Astrocyte (in vitro differentiated cells and primary cell): ENCODE results near the gene BRD4. TPM values are rescaled to one million over a fixed set of nuclear protein-coding genes. Genes with fewer than 3 reads are reported as not detected.

ENCODE experiments used
- DNase-seq: peaks from one replicate; pipeline ENCODE4 v3.0.0-alpha.2; 2010; ENCODE audit warnings: low read depth
- FAIRE-seq: peaks from 2 replicates; lab custom pipeline; 2011; peaks lifted over from hg19 to GRCh38; lab: Jason Lieb, UNC
- H2AFZ ChIP-seq: 2 replicates; pipeline ENCODE4 v1.6.0; 2012; ENCODE audit warnings: low read depth, low read length, inconsistent platforms
- H3K27ac ChIP-seq: 2 replicates; pipeline ENCODE4 v1.5.1; 2011; ENCODE audit warnings: low read depth, low read length, inconsistent platforms
- H3K27me3 ChIP-seq: 2 replicates; pipeline ENCODE4 v1.6.0; 2011; ENCODE audit warnings: low read length, inconsistent platforms; ENCODE audit not compliant: insufficient read depth
- H3K36me3 ChIP-seq: 2 replicates; pipeline ENCODE4 v1.5.1; 2011; ENCODE audit warnings: low read length, inconsistent platforms; ENCODE audit not compliant: insufficient read depth
- H3K4me1 ChIP-seq: 2 replicates; pipeline ENCODE4 v1.5.1; 2011; ENCODE audit warnings: low read length, inconsistent platforms; ENCODE audit not compliant: insufficient read depth
- H3K4me2 ChIP-seq: 2 replicates; pipeline ENCODE4 v1.6.0; 2012; ENCODE audit warnings: low read length, inconsistent platforms
- H3K4me3 ChIP-seq: 2 replicates; pipeline ENCODE4 v1.5.1; 2011; ENCODE audit warnings: low read depth, mild to moderate bottlenecking, low read length, inconsistent platforms; ENCODE audit not compliant: insufficient read depth
- H3K79me2 ChIP-seq: 2 replicates; pipeline ENCODE4 v1.6.0; 2012; ENCODE audit warnings: mild to moderate bottlenecking, low read length, inconsistent platforms; ENCODE audit not compliant: insufficient read depth
- H3K9ac ChIP-seq: 2 replicates; pipeline ENCODE4 v1.6.0; 2012; ENCODE audit warnings: mild to moderate bottlenecking, low read length, inconsistent platforms
- H3K9me3 ChIP-seq: 2 replicates; pipeline ENCODE4 v1.5.1; 2012; ENCODE audit warnings: low read depth, mild to moderate bottlenecking, low read length, inconsistent platforms; ENCODE audit not compliant: insufficient read depth
- H4K20me1 ChIP-seq: 2 replicates; pipeline ENCODE4 v1.6.0; 2012; ENCODE audit warnings: low read length, inconsistent platforms; ENCODE audit not compliant: insufficient read depth
- H3K27ac Mint-ChIP-seq: one replicate; pipeline ENCODE4 v1.8.0; 2021; ENCODE audit warnings: mild to moderate bottlenecking, mixed read lengths; ENCODE audit not compliant: unreplicated experiment
- H3K27me3 Mint-ChIP-seq: one replicate; pipeline ENCODE4 v1.8.0; 2021; ENCODE audit warnings: low read depth, mixed read lengths; ENCODE audit not compliant: unreplicated experiment
- H3K36me3 Mint-ChIP-seq: one replicate; pipeline ENCODE4 v1.8.0; 2021; ENCODE audit warnings: low read depth, mixed read lengths; ENCODE audit not compliant: unreplicated experiment
- H3K4me1 Mint-ChIP-seq: one replicate; pipeline ENCODE4 v1.8.0; 2021; ENCODE audit warnings: low read depth, mixed read lengths; ENCODE audit not compliant: unreplicated experiment
- H3K4me3 Mint-ChIP-seq: one replicate; pipeline ENCODE4 v1.8.0; 2021; ENCODE audit warnings: mild to moderate bottlenecking, moderate library complexity, mixed read lengths; ENCODE audit not compliant: unreplicated experiment
- H3K9me3 Mint-ChIP-seq: one replicate; pipeline ENCODE4 v1.8.0; 2021; ENCODE audit warnings: mild to moderate bottlenecking, mixed read lengths; ENCODE audit not compliant: unreplicated experiment
- CTCF ChIP-seq: IDR thresholded peaks from 2 replicates; pipeline ENCODE4 v1.5.1; 2011; ENCODE audit warnings: low read depth, mild to moderate bottlenecking, inconsistent platforms, low read length, moderate library complexity; ENCODE audit not compliant: insufficient read depth
- EZH2 ChIP-seq: IDR thresholded peaks from 2 replicates; pipeline ENCODE4 v1.6.1; 2012; ENCODE audit warnings: mild to moderate bottlenecking, low read length, inconsistent platforms; ENCODE audit not compliant: insufficient read depth
- total RNA-seq: library from RNA; stranded (reverse); gene quantifications from 2 replicates; pipeline ENCODE4 v1.2.1, GENCODE V29; 2021

BRD4 gene
- total RNA-seq, 1 donor from 2014 or later = 128 TPM

GRCh38 chr19:15291089-15291488, 41.2 kb downstream of the BRD4 start:
- Mint-ChIP-seq H3K4me1 (peaks cover 73% of the 10 kb centered on the region), H3K27me3 (no peaks in the 10 kb centered on the region), H3K36me3 (peaks cover 9% of the 10 kb centered on the region), H3K9me3 (no peaks in the 10 kb centered on the region), H3K27ac (peak overlapping the region; percentile 77), H3K4me3 (peak overlapping the region; percentile 72)
- Histone ChIP-seq H4K20me1 (peaks cover 96% of the 10 kb centered on the region), H3K36me3 (no peaks in the 10 kb centered on the region), H3K79me2 (peaks cover 98% of the 10 kb centered on the region), H3K4me2 (peak overlapping the region; percentile 25), H2AFZ (no peak overlapping the region), H3K4me1 (peaks cover 26% of the 10 kb centered on the region), H3K4me3 (no peak overlapping the region), H3K27ac (peak overlapping the region; percentile 30), H3K9ac (no peak overlapping the region), H3K9me3 (no peaks in the 10 kb centered on the region), H3K27me3 (no peaks in the 10 kb centered on the region)
- FAIRE-seq (no peak), DNase-seq (peak; percentile 73)
- no peak for TF ChIP-seq CTCF
- no peak for TF ChIP-seq EZH2

GRCh38 chr19:15290166-15290565, 42.2 kb downstream of the BRD4 start:
- H3K36me3 Mint-ChIP-seq = peaks cover 3% of the 10 kb centered on the region
- H3K4me3 Mint-ChIP-seq = no peak overlapping the region
- Histone ChIP-seq H3K27ac (no peak overlapping the region), H4K20me1 (peaks cover 96% of the 10 kb centered on the region), H2AFZ (no peak overlapping the region), H3K4me2 (no peak overlapping the region), H3K9ac (no peak overlapping the region), H3K4me3 (no peak overlapping the region), H3K4me1 (peaks cover 26% of the 10 kb centered on the region), H3K36me3 (no peaks in the 10 kb centered on the region), H3K9me3 (no peaks in the 10 kb centered on the region), H3K27me3 (no peaks in the 10 kb centered on the region), H3K79me2 (peaks cover 98% of the 10 kb centered on the region)
- FAIRE-seq = no peak
- H3K4me1 Mint-ChIP-seq = peaks cover 76% of the 10 kb centered on the region
- no peak for TF ChIP-seq EZH2
- TF ChIP-seq CTCF = no peak
- no peak overlapping the region for H3K27ac Mint-ChIP-seq
- DNase-seq = no peak
- H3K27me3 Mint-ChIP-seq = no peaks in the 10 kb centered on the region
- no peaks in the 10 kb centered on the region for H3K9me3 Mint-ChIP-seq

DNA sequence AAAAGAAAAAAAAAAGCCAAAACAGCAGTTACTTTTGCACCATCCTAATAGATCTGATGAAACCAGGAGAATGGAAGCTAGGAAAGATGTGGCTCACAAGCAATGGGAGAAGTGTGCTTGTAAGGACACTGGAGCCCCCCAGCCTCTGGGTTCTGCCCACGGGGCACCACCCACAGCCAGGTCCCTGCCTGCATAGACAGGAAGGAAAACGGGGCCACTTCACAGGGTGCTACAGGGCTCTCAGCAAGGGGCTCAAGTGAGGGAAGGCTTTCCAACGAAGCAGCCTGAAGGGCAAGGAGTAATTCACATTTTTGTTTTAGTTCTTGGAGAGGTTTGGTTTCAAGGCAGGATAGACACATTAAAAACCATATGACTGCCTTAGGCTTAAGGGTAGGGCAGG, 42.7 kb downstream of the BRD4 start:
- no peak overlapping the region for H3K9ac ChIP-seq
- H4K20me1 ChIP-seq = peaks cover 96% of the 10 kb centered on the region
- Mint-ChIP-seq H3K4me3 (peak overlapping the region; percentile 5), H3K4me1 (peaks cover 78% of the 10 kb centered on the region), H3K36me3 (peaks cover under 1% of the 10 kb centered on the region), H3K9me3 (no peaks in the 10 kb centered on the region), H3K27me3 (no peaks in the 10 kb centered on the region), H3K27ac (peak overlapping the region; percentile 80)
- H2AFZ ChIP-seq = no peak overlapping the region
- no peak overlapping the region for H3K4me3 ChIP-seq
- DNase-seq = no peak
- H3K27ac ChIP-seq = no peak overlapping the region
- TF ChIP-seq EZH2 (no peak), CTCF (no peak)
- no peaks in the 10 kb centered on the region for H3K9me3 ChIP-seq
- no peaks in the 10 kb centered on the region for H3K36me3 ChIP-seq
- H3K4me2 ChIP-seq = no peak overlapping the region
- H3K79me2 ChIP-seq = peaks cover 98% of the 10 kb centered on the region
- H3K4me1 ChIP-seq = peaks cover 26% of the 10 kb centered on the region
- H3K27me3 ChIP-seq = no peaks in the 10 kb centered on the region
- no peak for FAIRE-seq
